ENCODE data around the gene ATG4D.
"Not testable (repeated sequence)": the region's sequence is repeated elsewhere in the genome, so short reads cannot be mapped to it uniquely, and the experiment has no call there.

The ATG4D gene

GRCh38 chr19:10520652-10521318 lies 22.9 kb upstream of the ATG4D start:
- DNase-seq: no peak

- DNase-seq: no peak
Measured at GRCh38 chr19:10521461-10522171, 22.1 kb upstream of the ATG4D start.

DNA sequence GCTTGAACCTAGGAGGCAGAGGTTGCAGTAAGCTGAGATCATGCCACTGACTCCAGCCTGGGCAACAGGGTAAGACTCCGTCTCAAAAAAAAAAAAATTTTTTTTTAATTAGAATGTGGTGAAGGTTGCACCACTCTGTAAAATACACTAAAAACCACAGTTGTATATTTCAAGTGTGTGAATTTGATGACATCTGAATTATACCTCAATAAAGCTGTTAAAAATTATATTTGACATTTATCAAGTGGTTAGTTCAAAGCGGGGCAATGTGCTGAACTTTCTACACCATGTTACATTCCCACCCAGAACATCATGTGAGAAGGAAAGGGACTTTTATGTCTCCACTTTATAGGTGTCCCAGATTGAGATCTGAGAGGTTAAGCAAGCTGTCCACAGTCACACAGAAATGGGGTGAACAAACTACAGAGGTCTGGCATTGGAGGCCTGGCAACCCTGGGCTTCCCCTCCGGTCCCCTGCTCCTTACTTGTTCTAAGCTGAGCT lies 20.5 kb upstream of the ATG4D start:
- no peak for DNase-seq

DNA sequence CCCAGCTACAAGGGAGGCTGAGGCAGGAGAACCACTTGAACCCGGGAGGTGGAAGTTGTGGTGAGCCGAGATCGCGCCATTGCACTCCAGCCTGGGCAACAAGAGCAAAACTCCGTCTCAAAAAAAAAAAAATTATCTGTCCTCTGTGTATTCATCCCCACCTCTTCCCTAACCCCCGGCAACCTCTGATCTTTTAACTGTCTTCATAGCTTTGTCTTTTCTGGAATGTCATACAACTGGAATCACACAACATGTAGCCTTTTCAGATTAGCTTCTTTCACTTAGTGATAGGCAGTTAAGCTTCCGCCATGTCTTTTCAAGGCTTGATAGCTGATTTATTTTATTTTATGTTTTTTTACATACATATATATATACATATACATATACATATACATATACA lies 18.1 kb upstream of the ATG4D start:
- no peak for DNase-seq

GRCh38 chr19:10526887-10527286 lies 16.8 kb upstream of the ATG4D start:
- not testable (repeated sequence) for DNase-seq

DNA sequence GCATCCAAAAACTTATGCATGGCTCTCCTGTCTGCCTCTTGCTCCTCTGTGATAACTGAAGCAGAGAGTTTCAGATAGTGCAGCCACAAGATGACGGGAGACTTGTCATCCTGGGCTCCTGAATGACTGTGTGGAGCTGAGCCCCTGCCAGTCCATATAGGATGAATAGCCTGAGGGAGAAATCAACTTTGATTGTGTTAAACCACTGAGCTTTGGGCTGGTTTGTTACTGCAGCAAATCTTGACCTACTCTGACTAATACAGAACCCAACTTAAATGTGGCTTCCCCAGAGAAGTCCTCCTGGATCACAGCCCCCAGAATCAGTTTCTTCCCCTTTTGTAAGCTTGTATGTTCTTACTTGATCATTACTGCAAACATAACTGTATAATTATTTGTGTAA lies 11.2 kb upstream of the ATG4D start:
- DNase-seq: no peak

DNA sequence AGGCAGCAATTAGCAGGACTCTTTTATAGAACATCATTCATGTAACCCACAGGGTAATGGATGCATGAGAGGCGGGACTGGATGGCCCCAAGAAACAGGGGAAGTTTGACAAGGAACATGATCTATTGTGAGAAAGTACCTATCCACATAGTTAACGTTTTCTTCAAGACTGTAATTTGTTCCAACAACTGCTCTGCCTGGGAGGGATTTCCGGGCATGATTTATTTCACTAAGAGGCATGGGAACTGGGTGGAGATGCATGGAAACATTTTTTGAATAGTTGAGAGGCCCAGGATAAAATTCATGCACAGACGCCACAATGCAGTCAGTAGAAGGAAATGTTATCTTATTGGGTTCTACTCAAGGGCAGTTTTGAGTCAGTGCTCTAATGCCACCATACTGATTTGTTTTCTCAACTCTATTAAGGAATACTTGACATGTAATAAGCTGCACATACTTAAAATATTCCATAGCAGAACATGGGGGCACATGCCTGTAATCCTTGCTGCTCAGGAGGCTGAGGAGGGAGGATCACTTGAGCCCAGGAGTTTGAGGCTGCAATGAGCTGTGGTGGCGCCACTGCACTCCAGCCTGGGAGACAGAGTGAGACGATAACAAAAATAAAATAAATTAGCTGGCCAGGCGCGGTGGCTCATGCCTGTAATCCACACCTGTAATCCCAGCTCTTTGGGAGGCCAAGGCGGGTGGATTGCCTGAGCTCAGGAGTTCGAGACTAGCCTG lies 9.9 kb upstream of the ATG4D start:
- DNase-seq: no peak

GRCh38 chr19:10535613-10536012 lies 8.1 kb upstream of the ATG4D start:
- no peak for DNase-seq

GRCh38 chr19:10537668-10538067 lies 6.0 kb upstream of the ATG4D start:
- no peak for DNase-seq

- DNase-seq: no peak
Measured at GRCh38 chr19:10538204-10538983, 5.3 kb upstream of the ATG4D start.

- DNase-seq: not testable (repeated sequence)
Measured at GRCh38 chr19:10539016-10539415, 4.7 kb upstream of the ATG4D start.

- no peak for DNase-seq
Measured at GRCh38 chr19:10543059-10543419, 665 bp upstream of the ATG4D start.

DNA sequence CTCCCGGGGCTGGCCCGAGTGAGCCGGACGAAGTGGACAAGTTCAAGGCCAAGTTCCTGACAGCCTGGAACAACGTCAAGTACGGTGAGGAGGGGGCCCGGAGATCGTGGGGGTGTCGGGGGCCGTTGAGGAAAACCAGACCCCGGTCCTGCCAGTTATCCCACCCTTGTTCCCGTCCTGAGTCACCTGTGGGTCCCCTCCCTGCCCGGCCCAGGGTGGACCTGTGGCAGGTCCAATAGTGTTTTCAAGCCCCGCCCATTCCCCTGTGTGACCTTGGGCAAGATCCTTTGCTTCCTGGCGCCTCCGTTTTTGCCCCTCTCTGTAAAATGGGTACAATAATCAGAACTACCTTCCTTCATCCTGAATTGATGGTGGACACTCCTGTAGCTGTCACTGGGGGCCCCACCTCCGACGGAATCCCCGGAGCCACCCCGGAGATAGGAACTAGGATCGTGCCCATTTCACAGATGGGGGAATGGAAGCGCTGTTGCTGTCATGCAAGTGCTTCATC lies 593 bp downstream of the ATG4D start:
- DNase-seq: no peak

- no peak for DNase-seq
Measured at GRCh38 chr19:10544753-10545251, 1.1 kb downstream of the ATG4D start.

GRCh38 chr19:10546817-10547216 lies 3.1 kb downstream of the ATG4D start:
- DNase-seq: no peak

DNA sequence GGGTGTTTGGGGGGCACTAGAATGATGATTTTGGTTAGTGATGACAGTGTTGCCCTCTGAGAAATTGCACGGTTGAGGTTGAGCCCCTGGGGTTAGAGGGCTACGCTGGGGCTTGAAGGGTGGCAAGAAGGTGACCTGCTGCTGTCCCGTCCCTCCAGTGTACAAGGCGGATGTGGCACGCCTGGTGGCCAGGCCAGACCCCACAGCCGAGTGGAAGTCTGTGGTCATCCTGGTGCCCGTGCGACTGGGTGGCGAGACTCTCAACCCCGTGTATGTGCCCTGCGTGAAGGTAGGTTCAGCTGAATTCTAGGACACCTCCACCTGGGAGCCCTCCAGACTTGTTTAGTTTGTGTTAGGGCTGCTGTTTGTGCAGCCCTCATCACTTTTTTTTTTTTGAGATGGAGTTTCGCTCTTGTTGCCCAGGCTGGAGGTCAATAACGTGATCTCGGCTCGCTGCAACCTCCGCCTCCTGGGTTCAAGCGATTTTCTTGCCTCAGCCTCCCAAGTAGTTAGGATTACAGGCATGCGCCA lies 5.1 kb downstream of the ATG4D start:
- no peak for DNase-seq

DNA sequence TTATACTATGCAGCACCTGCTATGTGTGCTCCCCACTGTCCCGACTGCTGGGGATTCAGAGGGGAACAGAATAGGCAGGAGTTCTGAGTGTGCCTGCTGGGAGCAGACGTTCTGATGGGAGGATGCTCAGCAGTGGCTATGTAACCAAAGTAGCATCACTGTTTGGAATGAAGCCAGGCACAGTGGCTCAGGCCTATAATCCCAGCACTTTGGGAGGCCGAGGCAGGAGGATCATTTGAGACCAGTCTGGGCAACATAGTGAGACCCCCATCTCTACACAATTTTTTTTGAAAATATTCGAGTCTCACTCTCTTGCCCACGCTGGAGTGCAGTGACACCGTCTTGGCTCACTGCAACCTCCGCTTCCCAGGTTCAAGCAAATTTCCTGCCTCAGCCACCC lies 6.0 kb downstream of the ATG4D start:
- DNase-seq: no peak

DNA sequence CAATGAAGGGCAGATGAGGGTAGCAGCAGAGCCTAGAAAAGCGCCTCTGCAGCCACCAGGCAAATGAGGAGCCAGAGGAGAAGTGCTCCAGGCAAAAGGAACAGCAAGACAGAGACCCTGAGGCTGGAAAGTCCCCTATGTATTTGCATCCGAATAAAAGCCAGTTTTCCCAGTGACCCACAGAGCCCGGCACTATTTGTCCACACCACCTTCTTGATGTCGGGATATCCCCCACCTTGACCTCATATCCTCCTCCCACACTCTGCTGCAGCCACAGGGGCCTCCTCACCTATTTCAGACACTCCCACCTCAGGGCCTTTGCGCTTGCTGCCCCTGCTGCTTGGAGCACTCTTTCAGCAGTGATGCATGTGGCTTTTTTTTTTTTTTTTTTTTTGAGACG lies 6.6 kb downstream of the ATG4D start:
- no peak for DNase-seq

GRCh38 chr19:10551006-10551405 lies 7.3 kb downstream of the ATG4D start:
- DNase-seq: not testable (repeated sequence)

GRCh38 chr19:10551698-10552301 lies 8.1 kb downstream of the ATG4D start:
- no peak for DNase-seq

GRCh38 chr19:10552510-10553053 lies 8.9 kb downstream of the ATG4D start:
- no peak for DNase-seq
